HEK293 (cell line): ENCODE measurements around the gene CLDN14.
A peak's percentile ranks its signal among the peaks of the same experiment; 100 is the strongest.

Experiments used
- CTCF ChIA-PET: fragments of 350-600 bp; formaldehyde crosslinking; extraction: SDS; loops from one replicate; lab custom pipeline; 2021; ENCODE audit warnings: antibody characterized with exemption; lab: Yijun Ruan, JAX
- POLR2A ChIA-PET: fragments of 300-600 bp; formaldehyde crosslinking; extraction: SDS; loops from one replicate; lab custom pipeline; 2020; ENCODE audit warnings: antibody characterized with exemption, inconsistent platforms; lab: Yijun Ruan, JAX
- H3K27ac ChIP-seq: fragments of 200-500 bp; sonication (Bioruptor generic); 2 replicates; pipeline ENCODE4 v1.5.1; 2014; ENCODE audit warnings: low read depth, low read length, control low read depth, inconsistent platforms; ENCODE audit errors: extremely low read depth
- H3K36me3 ChIP-seq, 2 experiments: fragments of 200-500 bp in 1 of 2; sonication (Bioruptor generic) in 1 of 2; 1 replicate in 1 of 2; 2 replicates in 1 of 2; pipeline ENCODE4 v1.5.1; 2014 to 2017; ENCODE audit warnings: inconsistent platforms in 2 of 2, low read length in 2 of 2; ENCODE audit not compliant: control insufficient read depth in 2 of 2, insufficient read depth in 1 of 2
- H3K4me1 ChIP-seq: fragments of 200-500 bp; sonication (Bioruptor generic); 2 replicates; pipeline ENCODE4 v1.5.1; 2014; ENCODE audit warnings: mild to moderate bottlenecking, low read length, inconsistent platforms; ENCODE audit not compliant: control insufficient read depth, insufficient read depth
- H3K4me3 ChIP-seq: 2 replicates; pipeline ENCODE4 v1.5.1; 2011; ENCODE audit warnings: low read depth, mild to moderate bottlenecking, control low read depth, low read length, moderate library complexity
- H3K9me3 ChIP-seq: fragments of 200-500 bp; sonication (Bioruptor generic); 2 replicates; pipeline ENCODE4 v1.5.1; 2014; ENCODE audit warnings: low read depth, low read length, inconsistent platforms; ENCODE audit not compliant: control insufficient read depth, insufficient read depth
- EGR2 ChIP-seq: fragments of 450-650 bp; formaldehyde crosslinking; IDR thresholded peaks from 2 replicates; pipeline ENCODE4 v1.5.1; 2016; ENCODE audit warnings: low read depth, missing biosample characterization, missing genetic modification characterization
- FEZF1 ChIP-seq: fragments of 450-650 bp; formaldehyde crosslinking; IDR thresholded peaks from 2 replicates; pipeline ENCODE4 v1.5.1; 2016; ENCODE audit warnings: missing biosample characterization, missing genetic modification characterization
- GLIS1 ChIP-seq: fragments of 450-650 bp; formaldehyde crosslinking; IDR thresholded peaks from 2 replicates; pipeline ENCODE4 v1.5.1; 2016; ENCODE audit warnings: missing biosample characterization, missing genetic modification characterization
- HOXA7 ChIP-seq: sonication (generic); formaldehyde crosslinking; IDR thresholded peaks from 2 replicates; pipeline ENCODE4 v1.8.1; 2022; ENCODE audit warnings: missing genetic modification reagents, borderline replicate concordance
- HOXC10 ChIP-seq: sonication (generic); formaldehyde crosslinking; IDR thresholded peaks from 2 replicates; pipeline ENCODE4 v1.8.1; 2023; ENCODE audit warnings: mild to moderate bottlenecking, missing genetic modification reagents
- INSM2 ChIP-seq: fragments of 450-650 bp; formaldehyde crosslinking; IDR thresholded peaks from 2 replicates; pipeline ENCODE4 v1.5.1; 2016; ENCODE audit warnings: missing biosample characterization, missing genetic modification characterization
- OSR2 ChIP-seq: fragments of 450-650 bp; formaldehyde crosslinking; IDR thresholded peaks from 2 replicates; pipeline ENCODE4 v1.5.1; 2016; ENCODE audit warnings: missing biosample characterization, missing genetic modification characterization
- SP3 ChIP-seq: fragments of 450-650 bp; formaldehyde crosslinking; IDR thresholded peaks from 2 replicates; pipeline ENCODE4 v1.5.1; 2016; ENCODE audit warnings: missing biosample characterization, missing genetic modification characterization
- ZBTB10 ChIP-seq: fragments of 450-650 bp; formaldehyde crosslinking; IDR thresholded peaks from 2 replicates; pipeline ENCODE4 v1.5.1; 2016; ENCODE audit warnings: missing biosample characterization, missing genetic modification characterization
- ZBTB20 ChIP-seq: fragments of 450-650 bp; formaldehyde crosslinking; IDR thresholded peaks from 2 replicates; pipeline ENCODE4 v1.5.1; 2016; ENCODE audit warnings: missing biosample characterization, missing genetic modification characterization
- ZBTB21 ChIP-seq: fragments of 450-650 bp; formaldehyde crosslinking; IDR thresholded peaks from 2 replicates; pipeline ENCODE4 v1.5.1; 2017; ENCODE audit warnings: missing biosample characterization, missing genetic modification characterization
- ZIC2 ChIP-seq: fragments of 450-650 bp; formaldehyde crosslinking; IDR thresholded peaks from 2 replicates; pipeline ENCODE4 v1.5.1; 2016; ENCODE audit warnings: missing biosample characterization, missing genetic modification characterization
- ZNF223 ChIP-seq: fragments of 450-650 bp; formaldehyde crosslinking; IDR thresholded peaks from 2 replicates; pipeline ENCODE4 v1.5.1; 2016; ENCODE audit warnings: missing biosample characterization, missing genetic modification characterization
- ZNF324 ChIP-seq: fragments of 450-650 bp; formaldehyde crosslinking; IDR thresholded peaks from 2 replicates; pipeline ENCODE4 v1.5.1; 2016; ENCODE audit warnings: missing biosample characterization, missing genetic modification characterization
- ZNF449 ChIP-seq: fragments of 450-650 bp; formaldehyde crosslinking; IDR thresholded peaks from 2 replicates; pipeline ENCODE4 v1.5.1; 2017; ENCODE audit warnings: missing biosample characterization, mild to moderate bottlenecking, missing genetic modification characterization, moderate library complexity
- ZNF529 ChIP-seq: fragments of 450-650 bp; formaldehyde crosslinking; IDR thresholded peaks from 2 replicates; pipeline ENCODE4 v1.5.1; 2017; ENCODE audit warnings: missing genetic modification characterization, missing biosample characterization; ENCODE audit not compliant: insufficient replicate concordance
- ZNF777 ChIP-seq: fragments of 450-650 bp; formaldehyde crosslinking; IDR thresholded peaks from 2 replicates; pipeline ENCODE4 v1.5.1; 2017; ENCODE audit warnings: missing biosample characterization, missing genetic modification characterization, borderline replicate concordance
- ZSCAN30 ChIP-seq: fragments of 450-650 bp; IDR thresholded peaks from 2 replicates; pipeline ENCODE4 v1.5.1; 2018; ENCODE audit warnings: missing biosample characterization, mild to moderate bottlenecking, missing genetic modification characterization, moderate library complexity
- ZSCAN4 ChIP-seq: fragments of 450-650 bp; formaldehyde crosslinking; IDR thresholded peaks from 2 replicates; pipeline ENCODE4 v1.5.1; 2017; ENCODE audit warnings: missing biosample characterization, missing genetic modification characterization

Gene CLDN14

GRCh38 chr21:36504067-36505058, 24.4 kb upstream of the CLDN14 start (continued):
- TF ChIP-seq ZSCAN4 (no peak), ZBTB10 (tag by site-specific recombination) (no peak), ZNF223 (tag by site-specific recombination) (no peak), HOXC10 (CRISPR knock-in tag) (no peak)

GRCh38 chr21:36502365-36502764, 22.4 kb upstream of the CLDN14 start:
- Histone ChIP-seq H3K4me3 (no peak overlapping the region), H3K4me1 (peaks cover 34% of the 10 kb centered on the region), H3K9me3 (no peaks in the 10 kb centered on the region), H3K36me3 (no peaks in the 10 kb centered on the region), H3K27ac (no peak overlapping the region)
- TF ChIP-seq SP3 (tag by site-specific recombination) (no peak), OSR2 (peak; percentile 50), GLIS1 (tag by site-specific recombination) (peak; percentile 17; the same call in 1 of the 2 replicates), ZBTB21 (tag by site-specific recombination) (no peak), FEZF1 (tag by site-specific recombination) (peak; percentile 72), HOXA7 (no peak)
- CTCF ChIA-PET: interaction anchor here (0.6 to 4.9 kb wide), 10 partner anchors 9 to 487 kb away, joined by 3 to 36 read pairs (median 4); no protein-coding TSS in a partner anchor
- POLR2A ChIA-PET: no interaction called here

- CTCF ChIA-PET: interaction anchor here (0.5 to 4.9 kb wide), 7 partner anchors 9 to 488 kb away, joined by 3 to 36 read pairs (median 4); no protein-coding TSS in a partner anchor
- POLR2A ChIA-PET: no interaction called here
- TF ChIP-seq EGR2 (tag by site-specific recombination) (no peak), SP3 (tag by site-specific recombination) (0 out of 2 replicates have a peak, but pooled peaks have one; percentile 17)
- Histone ChIP-seq H3K27ac (peak overlapping the region; percentile 51; the same call in 1 of the 2 replicates), H3K4me1 (peaks cover 34% of the 10 kb centered on the region), H3K9me3 (no peaks in the 10 kb centered on the region), H3K4me3 (no peak overlapping the region), H3K36me3 (no peaks in the 10 kb centered on the region)
Observed at GRCh38 chr21:36501589-36501892, 21.6 kb upstream of the CLDN14 start.

GRCh38 chr21:36499578-36500471, 19.9 kb upstream of the CLDN14 start:
- Histone ChIP-seq H3K9me3 (no peaks in the 10 kb centered on the region), H3K36me3 (no peaks in the 10 kb centered on the region), H3K27ac (peak overlapping the region; percentile 53; the same call in 1 of the 2 replicates), H3K4me1 (peaks cover 34% of the 10 kb centered on the region), H3K4me3 (no peak overlapping the region)
- ChIA-PET CTCF (interaction anchor here (1.0 to 1.3 kb wide), 2 partner anchors 131 to 354 kb away, joined by 3 to 4 read pairs; no protein-coding TSS in a partner anchor), POLR2A (no interaction called here)
- TF ChIP-seq GLIS1 (tag by site-specific recombination) (peak; percentile 46), ZSCAN30 (tag by site-specific recombination) (0 out of 2 replicates have a peak, but pooled peaks have one; percentile 6), ZNF324 (tag by site-specific recombination) (no peak), FEZF1 (tag by site-specific recombination) (peak; percentile 61), ZBTB20 (tag by site-specific recombination) (peak; percentile 48; the same call in 1 of the 2 replicates), ZNF777 (tag by site-specific recombination) (no peak), INSM2 (tag by site-specific recombination) (no peak), ZIC2 (tag by site-specific recombination) (peak; percentile 89), ZNF449 (tag by site-specific recombination) (peak; percentile 74), ZNF529 (peak; percentile 17)
